Hepatic stellate cell (primary cell): ENCODE data around the gene DAD1.

ENCODE experiments used
- DNase-seq: peaks from one replicate; pipeline ENCODE4 v3.0.0; 2011; ENCODE audit warnings: low spot score

Gene DAD1

GRCh38 chr14:22536853-22537338 lies 52.1 kb downstream of the DAD1 start:
- peak; percentile 90 for DNase-seq

GRCh38 chr14:22535916-22536315 lies 53.1 kb downstream of the DAD1 start:
- DNase-seq: no peak

- no peak for DNase-seq
These were observed 53.9 kb downstream of the DAD1 start for GRCh38 chr14:22535126-22535525.

GRCh38 chr14:22534547-22534946 lies 54.5 kb downstream of the DAD1 start:
- no peak for DNase-seq

GRCh38 chr14:22533739-22534359 lies 55.2 kb downstream of the DAD1 start:
- DNase-seq: no peak

- no peak for DNase-seq
These were observed 55.8 kb downstream of the DAD1 start for GRCh38 chr14:22533057-22533704.

- peak; percentile 66 for DNase-seq
These were observed 56.5 kb downstream of the DAD1 start for GRCh38 chr14:22532345-22533056.

- no peak for DNase-seq
These were observed 57.3 kb downstream of the DAD1 start for GRCh38 chr14:22531451-22532344.

- DNase-seq: no peak
These were observed 58.9 kb downstream of the DAD1 start for GRCh38 chr14:22530127-22530526.

- DNase-seq: no peak
These were observed 62.3 kb downstream of the DAD1 start for GRCh38 chr14:22526744-22527143.

GRCh38 chr14:22526218-22526617 lies 62.8 kb downstream of the DAD1 start:
- DNase-seq: no peak

GRCh38 chr14:22524784-22525161 lies 64.3 kb downstream of the DAD1 start:
- DNase-seq: no peak

- DNase-seq: no peak
These were observed 64.8 kb downstream of the DAD1 start for GRCh38 chr14:22524115-22524783.

GRCh38 chr14:22523283-22523682 lies 65.7 kb downstream of the DAD1 start:
- DNase-seq: no peak

GRCh38 chr14:22522466-22522957 lies 66.5 kb downstream of the DAD1 start:
- DNase-seq: no peak

GRCh38 chr14:22521449-22522239 lies 67.4 kb downstream of the DAD1 start:
- no peak for DNase-seq

- DNase-seq: no peak
These were observed 68.2 kb downstream of the DAD1 start for GRCh38 chr14:22520796-22521195.

- peak; percentile 60 for DNase-seq
These were observed 68.9 kb downstream of the DAD1 start for GRCh38 chr14:22519877-22520685.

GRCh38 chr14:22518073-22518472 lies 71.0 kb downstream of the DAD1 start:
- no peak for DNase-seq
